Liver (tissue), 9 donors: ENCODE results near the gene KRT8. TPM values are rescaled to one million over a fixed set of nuclear protein-coding genes. Genes with fewer than 3 reads are reported as not detected.

Experiments used
- DNase-seq: peaks from one replicate; pipeline ENCODE4 v3.0.0-alpha.2; 2017; ENCODE audit warnings: low spot score
- H3K27ac ChIP-seq, 2 donors: one replicate each; pipeline ENCODE4 v1.7.0; 2013; ENCODE audit warnings: inconsistent platforms in 2 of 2, low read length in 2 of 2, control low read depth in 1 of 2, low read depth in 1 of 2, mild to moderate bottlenecking in 1 of 2
- H3K27me3 ChIP-seq, 4 donors: one replicate each; pipeline versions ENCODE4 v1.6.1 to v1.7.0; 2013; ENCODE audit warnings: low read length in 3 of 4, inconsistent platforms in 1 of 4, mild to moderate bottlenecking in 1 of 4, moderate library complexity in 1 of 4; ENCODE audit not compliant: control insufficient read depth in 4 of 4, insufficient read depth in 4 of 4
- H3K36me3 ChIP-seq, 4 donors: one replicate each; pipeline versions ENCODE4 v1.6.1 to v1.7.0; 2013; ENCODE audit warnings: low read length in 3 of 4, mild to moderate bottlenecking in 3 of 4, low read depth in 1 of 4, moderate library complexity in 1 of 4; ENCODE audit not compliant: control insufficient read depth in 4 of 4, insufficient read depth in 3 of 4
- H3K4me1 ChIP-seq, 4 donors: one replicate each; pipeline versions ENCODE4 v1.6.1 to v1.7.0; 2013; ENCODE audit warnings: low read length in 3 of 4, mild to moderate bottlenecking in 3 of 4, moderate library complexity in 1 of 4; ENCODE audit not compliant: control insufficient read depth in 4 of 4, insufficient read depth in 4 of 4
- H3K4me3 ChIP-seq, 3 donors: one replicate each; pipeline versions ENCODE4 v1.6.1 to v1.7.0; 2013; ENCODE audit warnings: low read length in 3 of 3, control low read depth in 1 of 3, low read depth in 1 of 3, mild to moderate bottlenecking in 1 of 3
- H3K9ac ChIP-seq, 2 donors: one replicate each; pipeline ENCODE4 v1.7.0; 2013; ENCODE audit warnings: low read length in 2 of 2, mild to moderate bottlenecking in 2 of 2, moderate library complexity in 2 of 2, control low read depth in 1 of 2, low read depth in 1 of 2
- H3K9me3 ChIP-seq, 4 donors: one replicate each; pipeline versions ENCODE4 v1.6.1 to v1.7.0; 2013; ENCODE audit warnings: low read length in 3 of 4; ENCODE audit not compliant: control insufficient read depth in 4 of 4
- EGR1 ChIP-seq, 2 donors: IDR thresholded peaks; 2 replicates each; pipeline ENCODE4 v1.6.1; 2016 to 2018; ENCODE audit warnings: antibody characterized with exemption in 2 of 2, low read depth in 2 of 2
- FOXA1 ChIP-seq: IDR thresholded peaks from 2 replicates; pipeline ENCODE4 v1.6.1; 2016; ENCODE audit warnings: antibody characterized with exemption
- FOXA2 ChIP-seq: IDR thresholded peaks from 2 replicates; pipeline ENCODE4 v1.6.1; 2016; ENCODE audit warnings: antibody characterized with exemption
- GABPA ChIP-seq, 2 donors: IDR thresholded peaks in 1 of 2; conservative IDR thresholded peaks in 1 of 2; 2 replicates each; pipeline ENCODE4 v1.6.1; 2016; ENCODE audit warnings: antibody characterized with exemption in 2 of 2, mild to moderate bottlenecking in 1 of 2, moderate library complexity in 1 of 2
- HNF4A ChIP-seq, 2 donors: conservative IDR thresholded peaks; 2 replicates each; pipeline ENCODE4 v1.6.1; 2016; ENCODE audit warnings: antibody characterized with exemption in 2 of 2, mild to moderate bottlenecking in 2 of 2
- HNF4G ChIP-seq: IDR thresholded peaks from 2 replicates; pipeline ENCODE4 v1.6.1; 2016; ENCODE audit warnings: antibody characterized with exemption
- RAD21 ChIP-seq, 2 donors: IDR thresholded peaks; 2 replicates each; pipeline ENCODE4 v1.6.1; 2016; ENCODE audit warnings: antibody characterized with exemption in 2 of 2, mild to moderate bottlenecking in 2 of 2
- RXRA ChIP-seq, 2 donors: IDR thresholded peaks; 2 replicates each; pipeline ENCODE4 v1.6.1; 2017 to 2018; ENCODE audit warnings: antibody characterized with exemption in 2 of 2, mild to moderate bottlenecking in 1 of 2
- SP1 ChIP-seq: IDR thresholded peaks from 2 replicates; pipeline ENCODE4 v1.6.1; 2018; ENCODE audit warnings: antibody characterized with exemption, mild to moderate bottlenecking
- TAF1 ChIP-seq: conservative IDR thresholded peaks from 2 replicates; pipeline ENCODE4 v1.6.1; 2016; ENCODE audit warnings: antibody characterized with exemption, mild to moderate bottlenecking
- WGBS: extraction: QIAGEN DNeasy Blood & Tissue Kit; methylation state at CpG from one replicate; pipeline ENCODE4 v1.1.7; 2013; 5-methylcytosine and 5-hydroxymethylcytosine counted together
- polyA plus RNA-seq, 2 donors: library from polyadenylated mRNA; stranded (reverse) in 1 of 2; unstranded in 1 of 2; fragments of 200-250 nt in 1 of 2; fragments of >200 nt in 1 of 2; fragmentation: Nextera tagmentation in 1 of 2; extraction: Ambion mirVana in 1 of 2; gene quantifications; one replicate each; pipeline versions ENCODE4 v1.2.1 to v1.2.3, GENCODE V29; 2013 to 2015
- total RNA-seq, 2 donors: library from RNA; depleted of rRNA; stranded (reverse); fragments of >200 nt; gene quantifications; one replicate each; pipeline ENCODE4 v1.2.3, GENCODE V29; 2014
- TF ChIP-seq, protein P1 (sequence below): IDR thresholded peaks from 2 replicates; pipeline ENCODE4 v1.6.1; 2016; ENCODE audit warnings: antibody characterized with exemption
- TF ChIP-seq, protein P2 (sequence below): IDR thresholded peaks from 2 replicates; pipeline ENCODE4 v1.6.1; 2016; ENCODE audit warnings: antibody characterized with exemption
- TF ChIP-seq, protein P3 (sequence below): fragments of 150-350 bp; IDR thresholded peaks from 2 replicates; pipeline ENCODE4 v1.5.1; 2017; ENCODE audit warnings: improper control_type of control experiment, low read depth, low read length; ENCODE audit not compliant: missing input control
- TF ChIP-seq, protein P4 (sequence below): IDR thresholded peaks from 2 replicates; pipeline ENCODE4 v1.6.1; 2016; ENCODE audit warnings: antibody characterized with exemption
- TF ChIP-seq, protein P5 (sequence below): IDR thresholded peaks from 2 replicates; pipeline ENCODE4 v1.6.1; 2016; ENCODE audit warnings: antibody characterized with exemption, mild to moderate bottlenecking
- donor health status: healthy.
- donor health status: healthy.
- donor health status: healthy.
- donor health status: healthy.
- donor health status: healthy.

The KRT8 gene
- total and polyA plus RNA-seq, 4 donors: 128 to 383 (median 198) TPM

DNA sequence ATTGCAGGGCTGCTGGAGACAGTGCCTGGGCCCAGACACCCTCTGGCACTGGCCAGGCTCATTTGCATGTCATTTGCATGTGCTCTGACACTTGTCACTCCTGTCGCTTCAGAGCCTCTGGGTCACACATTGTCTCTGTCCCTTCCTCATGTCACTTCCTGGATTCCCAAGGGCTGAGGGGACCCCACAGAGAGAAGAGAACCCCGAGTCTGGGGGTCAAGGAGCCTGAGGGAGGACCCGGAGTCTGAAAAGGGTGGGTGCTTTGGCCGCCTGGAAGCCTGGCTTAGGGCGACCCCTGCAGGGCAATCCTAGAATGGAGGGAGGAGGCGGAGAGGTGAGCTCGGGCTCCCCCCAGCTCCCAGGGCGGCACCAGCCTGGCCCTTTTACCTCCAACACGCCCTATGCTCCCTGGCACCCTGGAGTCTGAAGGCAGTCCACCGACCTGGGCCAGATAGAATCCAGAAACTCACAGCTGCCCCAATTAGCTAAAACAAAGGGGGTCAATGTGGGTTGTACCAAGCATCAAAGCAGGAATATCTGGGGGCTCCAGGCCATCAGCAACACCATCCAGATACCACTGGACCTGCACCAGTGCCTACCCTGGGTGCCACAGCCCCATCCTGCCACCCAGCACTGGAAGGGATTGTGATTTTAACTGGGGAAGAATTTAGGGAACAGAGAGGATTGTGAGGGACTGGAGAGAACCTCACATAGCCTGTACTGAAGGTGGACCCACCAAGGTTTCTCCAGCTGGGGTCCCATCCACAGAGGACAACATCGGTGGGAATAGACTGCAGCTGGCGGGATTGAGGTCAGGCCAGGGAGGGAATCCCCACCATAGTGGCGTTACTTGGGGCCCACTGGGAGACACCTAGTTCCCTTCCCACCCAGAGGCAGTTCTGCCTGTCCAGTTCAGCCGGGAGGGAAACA is 34.2 kb downstream of the KRT8 start:
- Histone ChIP-seq H3K4me3 (no peak overlapping the region), H3K27ac (no peak overlapping the region), H3K36me3 (no peaks in the 10 kb centered on the region), H3K9me3 (no peaks in the 10 kb centered on the region), H3K4me1 (peaks cover 0 to 1% (median 0%) of the 10 kb centered on the region in 4 donors), H3K9ac (no peak overlapping the region), H3K27me3 (no peaks in the 10 kb centered on the region)
- TF ChIP-seq, protein P1, sequence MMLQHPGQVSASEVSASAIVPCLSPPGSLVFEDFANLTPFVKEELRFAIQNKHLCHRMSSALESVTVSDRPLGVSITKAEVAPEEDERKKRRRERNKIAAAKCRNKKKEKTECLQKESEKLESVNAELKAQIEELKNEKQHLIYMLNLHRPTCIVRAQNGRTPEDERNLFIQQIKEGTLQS: no peak
- TF ChIP-seq HNF4A (conservative IDR thresholded peaks at IDR 0.05): no peak
- TF ChIP-seq, protein P2, sequence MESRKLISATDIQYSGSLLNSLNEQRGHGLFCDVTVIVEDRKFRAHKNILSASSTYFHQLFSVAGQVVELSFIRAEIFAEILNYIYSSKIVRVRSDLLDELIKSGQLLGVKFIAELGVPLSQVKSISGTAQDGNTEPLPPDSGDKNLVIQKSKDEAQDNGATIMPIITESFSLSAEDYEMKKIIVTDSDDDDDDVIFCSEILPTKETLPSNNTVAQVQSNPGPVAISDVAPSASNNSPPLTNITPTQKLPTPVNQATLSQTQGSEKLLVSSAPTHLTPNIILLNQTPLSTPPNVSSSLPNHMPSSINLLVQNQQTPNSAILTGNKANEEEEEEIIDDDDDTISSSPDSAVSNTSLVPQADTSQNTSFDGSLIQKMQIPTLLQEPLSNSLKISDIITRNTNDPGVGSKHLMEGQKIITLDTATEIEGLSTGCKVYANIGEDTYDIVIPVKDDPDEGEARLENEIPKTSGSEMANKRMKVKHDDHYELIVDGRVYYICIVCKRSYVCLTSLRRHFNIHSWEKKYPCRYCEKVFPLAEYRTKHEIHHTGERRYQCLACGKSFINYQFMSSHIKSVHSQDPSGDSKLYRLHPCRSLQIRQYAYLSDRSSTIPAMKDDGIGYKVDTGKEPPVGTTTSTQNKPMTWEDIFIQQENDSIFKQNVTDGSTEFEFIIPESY: no peak
- TF ChIP-seq GABPA (IDR thresholded peaks at IDR 0.05 in 1 of 2, conservative IDR thresholded peaks at IDR 0.05 in 1 of 2): no peak
- TF ChIP-seq EGR1 (IDR thresholded peaks at IDR 0.05; ENCODE audit: low read depth in 2 of 2): no peak
- no peak for TF ChIP-seq FOXA2
- TF ChIP-seq, protein P3, sequence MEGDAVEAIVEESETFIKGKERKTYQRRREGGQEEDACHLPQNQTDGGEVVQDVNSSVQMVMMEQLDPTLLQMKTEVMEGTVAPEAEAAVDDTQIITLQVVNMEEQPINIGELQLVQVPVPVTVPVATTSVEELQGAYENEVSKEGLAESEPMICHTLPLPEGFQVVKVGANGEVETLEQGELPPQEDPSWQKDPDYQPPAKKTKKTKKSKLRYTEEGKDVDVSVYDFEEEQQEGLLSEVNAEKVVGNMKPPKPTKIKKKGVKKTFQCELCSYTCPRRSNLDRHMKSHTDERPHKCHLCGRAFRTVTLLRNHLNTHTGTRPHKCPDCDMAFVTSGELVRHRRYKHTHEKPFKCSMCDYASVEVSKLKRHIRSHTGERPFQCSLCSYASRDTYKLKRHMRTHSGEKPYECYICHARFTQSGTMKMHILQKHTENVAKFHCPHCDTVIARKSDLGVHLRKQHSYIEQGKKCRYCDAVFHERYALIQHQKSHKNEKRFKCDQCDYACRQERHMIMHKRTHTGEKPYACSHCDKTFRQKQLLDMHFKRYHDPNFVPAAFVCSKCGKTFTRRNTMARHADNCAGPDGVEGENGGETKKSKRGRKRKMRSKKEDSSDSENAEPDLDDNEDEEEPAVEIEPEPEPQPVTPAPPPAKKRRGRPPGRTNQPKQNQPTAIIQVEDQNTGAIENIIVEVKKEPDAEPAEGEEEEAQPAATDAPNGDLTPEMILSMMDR: peak; percentile 36
- no peak for TF ChIP-seq RXRA (IDR thresholded peaks at IDR 0.05)
- TF ChIP-seq TAF1: no peak
- TF ChIP-seq, protein P4, sequence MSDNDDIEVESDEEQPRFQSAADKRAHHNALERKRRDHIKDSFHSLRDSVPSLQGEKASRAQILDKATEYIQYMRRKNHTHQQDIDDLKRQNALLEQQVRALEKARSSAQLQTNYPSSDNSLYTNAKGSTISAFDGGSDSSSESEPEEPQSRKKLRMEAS: no peak
- TF ChIP-seq FOXA1: no peak
- TF ChIP-seq RAD21 (IDR thresholded peaks at IDR 0.05): peak; percentile 60 to 77
- WGBS: 44% methylated on average over 14 of the region's 14 CpGs
- peak; percentile 90 for DNase-seq

DNA sequence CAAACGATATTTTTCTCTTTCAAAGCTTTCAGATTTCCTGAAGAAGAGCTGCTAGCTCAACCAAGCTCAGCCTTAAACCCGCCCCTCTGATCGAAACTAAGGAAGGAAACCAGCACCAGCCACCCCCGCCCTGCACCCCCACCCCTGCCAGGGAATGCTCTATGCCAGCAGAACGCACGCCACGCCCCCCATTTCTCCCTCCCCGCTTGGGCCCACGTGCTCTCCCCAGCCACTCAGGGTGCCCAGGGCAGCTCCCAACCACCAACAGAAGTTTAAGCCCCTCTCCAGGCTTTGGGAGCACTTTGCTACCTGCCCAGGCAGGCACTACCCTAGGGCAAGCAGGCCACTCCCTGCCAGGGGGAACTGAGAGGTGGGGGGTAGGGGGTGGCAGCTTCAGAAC is 37.2 kb downstream of the KRT8 start:
- no peaks in the 10 kb centered on the region for H3K27me3 ChIP-seq
- 63% methylated on average over 9 of the region's 9 CpGs for WGBS
- H3K9ac ChIP-seq: no peak overlapping the region
- no peaks in the 10 kb centered on the region for H3K4me1 ChIP-seq
- no peaks in the 10 kb centered on the region for H3K9me3 ChIP-seq
- no peak overlapping the region for H3K27ac ChIP-seq
- TF ChIP-seq, protein P2: no peak
- no peak for TF ChIP-seq TAF1
- TF ChIP-seq, protein P3: no peak
- TF ChIP-seq SP1: no peak
- TF ChIP-seq RXRA (IDR thresholded peaks at IDR 0.05): no peak
- TF ChIP-seq, protein P4: no peak
- no peak for TF ChIP-seq HNF4A (conservative IDR thresholded peaks at IDR 0.05)
- no peak for TF ChIP-seq FOXA2
- TF ChIP-seq FOXA1: no peak
- TF ChIP-seq, protein P5, sequence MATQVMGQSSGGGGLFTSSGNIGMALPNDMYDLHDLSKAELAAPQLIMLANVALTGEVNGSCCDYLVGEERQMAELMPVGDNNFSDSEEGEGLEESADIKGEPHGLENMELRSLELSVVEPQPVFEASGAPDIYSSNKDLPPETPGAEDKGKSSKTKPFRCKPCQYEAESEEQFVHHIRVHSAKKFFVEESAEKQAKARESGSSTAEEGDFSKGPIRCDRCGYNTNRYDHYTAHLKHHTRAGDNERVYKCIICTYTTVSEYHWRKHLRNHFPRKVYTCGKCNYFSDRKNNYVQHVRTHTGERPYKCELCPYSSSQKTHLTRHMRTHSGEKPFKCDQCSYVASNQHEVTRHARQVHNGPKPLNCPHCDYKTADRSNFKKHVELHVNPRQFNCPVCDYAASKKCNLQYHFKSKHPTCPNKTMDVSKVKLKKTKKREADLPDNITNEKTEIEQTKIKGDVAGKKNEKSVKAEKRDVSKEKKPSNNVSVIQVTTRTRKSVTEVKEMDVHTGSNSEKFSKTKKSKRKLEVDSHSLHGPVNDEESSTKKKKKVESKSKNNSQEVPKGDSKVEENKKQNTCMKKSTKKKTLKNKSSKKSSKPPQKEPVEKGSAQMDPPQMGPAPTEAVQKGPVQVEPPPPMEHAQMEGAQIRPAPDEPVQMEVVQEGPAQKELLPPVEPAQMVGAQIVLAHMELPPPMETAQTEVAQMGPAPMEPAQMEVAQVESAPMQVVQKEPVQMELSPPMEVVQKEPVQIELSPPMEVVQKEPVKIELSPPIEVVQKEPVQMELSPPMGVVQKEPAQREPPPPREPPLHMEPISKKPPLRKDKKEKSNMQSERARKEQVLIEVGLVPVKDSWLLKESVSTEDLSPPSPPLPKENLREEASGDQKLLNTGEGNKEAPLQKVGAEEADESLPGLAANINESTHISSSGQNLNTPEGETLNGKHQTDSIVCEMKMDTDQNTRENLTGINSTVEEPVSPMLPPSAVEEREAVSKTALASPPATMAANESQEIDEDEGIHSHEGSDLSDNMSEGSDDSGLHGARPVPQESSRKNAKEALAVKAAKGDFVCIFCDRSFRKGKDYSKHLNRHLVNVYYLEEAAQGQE: no peak
- TF ChIP-seq EGR1 (IDR thresholded peaks at IDR 0.05; ENCODE audit: low read depth in 2 of 2): no peak
- no peak for TF ChIP-seq HNF4G
- no peak for DNase-seq
- no peaks in the 10 kb centered on the region for H3K36me3 ChIP-seq
- H3K4me3 ChIP-seq: no peak overlapping the region
